GM12878 (cell line): ENCODE results near the gene LCN12. TPM values are rescaled to one million over a fixed set of nuclear protein-coding genes. Genes with fewer than 3 reads are reported as not detected.

Experiments
- ATAC-seq: fragments of 200-7000 bp; cut with Tn5 transposase; 3 replicates; pipeline ENCODE4 v1.9.1; 2020; ENCODE audit warnings: mild to moderate bottlenecking, moderate library complexity
- BruUV-seq: library from RNA; stranded (reverse); fragments of 400-500 nt; replicated peaks from 2 replicates; lab custom pipeline; 2021; lab: Mats Ljungman, UMichigan
- CTCF ChIA-PET: fragments of 300-600 bp; sonication (Branson Sonifier 250); formaldehyde crosslinking; extraction: SDS; loops from one replicate; lab custom pipeline; 2021; ENCODE audit warnings: inconsistent platforms; lab: Yijun Ruan, JAX
- POLR2A ChIA-PET: fragments of 350-600 bp; formaldehyde crosslinking; extraction: SDS; loops from one replicate; lab custom pipeline; 2021; ENCODE audit warnings: inconsistent platforms; lab: Charles Lee
- RAD21 ChIA-PET: fragments of 300-600 bp; sonication (Branson Sonifier 250); formaldehyde crosslinking; loops from one replicate; lab custom pipeline; 2023; ENCODE audit warnings: antibody characterized with exemption; ENCODE audit not compliant: unreplicated experiment; lab: Charles Lee
- SMC1A ChIA-PET: fragments of 300-600 bp; sonication (Branson Sonifier 250); formaldehyde crosslinking; loops from one replicate; lab custom pipeline; 2023; ENCODE audit not compliant: unreplicated experiment, uncharacterized antibody; lab: Charles Lee
- DNase-seq: peaks from one replicate; pipeline ENCODE4 v3.0.0-alpha.2; 2011; ENCODE audit warnings: low read depth, low spot score
- FAIRE-seq: peaks from 3 replicates; lab custom pipeline; 2011; peaks lifted over from hg19 to GRCh38; lab: Jason Lieb, UNC
- H2AFZ ChIP-seq: 2 replicates; pipeline ENCODE4 v1.6.0; 2011; ENCODE audit warnings: low read depth, low read length, control low read depth; ENCODE audit not compliant: control insufficient read depth
- H3K27ac ChIP-seq: 2 replicates; pipeline ENCODE4 v1.5.1; 2011; ENCODE audit warnings: control low read depth; ENCODE audit not compliant: control insufficient read depth, insufficient read depth
- H3K27me3 ChIP-seq, 2 experiments: replicated peaks in 1 of 2; 2 replicates each; pipeline versions ENCODE4 v1.6.0 to v1.6.1; 2011; ENCODE audit warnings: low read length in 1 of 2; ENCODE audit not compliant: control insufficient read depth in 2 of 2, insufficient read depth in 2 of 2
- H3K36me3 ChIP-seq, 2 experiments: 2 replicates each; pipeline ENCODE4 v1.5.1; 2011; ENCODE audit warnings: low read length in 1 of 2; ENCODE audit not compliant: control insufficient read depth in 2 of 2, insufficient read depth in 2 of 2
- H3K4me1 ChIP-seq: 2 replicates; pipeline ENCODE4 v1.6.1; 2011; ENCODE audit warnings: mild to moderate bottlenecking, low read length, moderate library complexity, mixed read lengths; ENCODE audit not compliant: control insufficient read depth, insufficient read depth
- H3K4me2 ChIP-seq: 2 replicates; pipeline ENCODE4 v1.6.0; 2011; ENCODE audit warnings: control low read depth; ENCODE audit not compliant: control insufficient read depth, insufficient read depth
- H3K4me3 ChIP-seq: fragments of 200-600 bp; sonication (generic); 2 replicates; pipeline ENCODE4 v1.5.1; 2016
- H3K79me2 ChIP-seq: 2 replicates; pipeline ENCODE4 v1.6.0; 2011; ENCODE audit warnings: low read length; ENCODE audit not compliant: control insufficient read depth, insufficient read depth
- H3K9ac ChIP-seq: 2 replicates; pipeline ENCODE4 v1.8.0; 2011; ENCODE audit warnings: low read length, control low read depth, mixed read lengths; ENCODE audit not compliant: control insufficient read depth, insufficient read depth
- H3K9me3 ChIP-seq: replicated peaks from 3 replicates; pipeline ENCODE4 v1.5.1; 2011; ENCODE audit warnings: mild to moderate bottlenecking, low read length; ENCODE audit not compliant: control insufficient read depth, insufficient read depth
- H4K20me1 ChIP-seq: 2 replicates; pipeline ENCODE4 v1.6.0; 2011; ENCODE audit not compliant: control insufficient read depth, insufficient read depth
- BMI1 ChIP-seq: fragments of 450-650 bp; IDR thresholded peaks from 2 replicates; pipeline ENCODE4 v1.6.1; 2016; ENCODE audit warnings: mild to moderate bottlenecking, moderate library complexity, borderline replicate concordance
- CBX5 ChIP-seq: sonication (generic); IDR thresholded peaks from 2 replicates; pipeline ENCODE4 v1.6.1; 2016; ENCODE audit warnings: low read depth, moderate library complexity, mild to moderate bottlenecking, inconsistent platforms
- HDAC6 ChIP-seq: fragments of 200-600 bp; sonication (generic); IDR thresholded peaks from one replicate; pipeline ENCODE4 v1.8.0; 2017; ENCODE audit warnings: antibody characterized with exemption; ENCODE audit not compliant: unreplicated experiment
- IKZF1 ChIP-seq: fragments of 450-650 bp; conservative IDR thresholded peaks from 2 replicates; pipeline ENCODE4 v1.6.1; 2017; ENCODE audit warnings: antibody characterized with exemption, mild to moderate bottlenecking
- LARP7 ChIP-seq: fragments of 450-650 bp; IDR thresholded peaks from 2 replicates; pipeline ENCODE4 v1.6.1; 2017; ENCODE audit warnings: mild to moderate bottlenecking
- MTA2 ChIP-seq: fragments of 450-650 bp; IDR thresholded peaks from 2 replicates; pipeline ENCODE4 v1.6.1; 2016; ENCODE audit warnings: low read depth, mild to moderate bottlenecking, moderate library complexity
- MYB ChIP-seq: fragments of 150-350 bp; IDR thresholded peaks from 2 replicates; pipeline ENCODE4 v1.6.1; 2014; ENCODE audit warnings: mild to moderate bottlenecking, low read depth, low read length, borderline replicate concordance
- NR2C1 ChIP-seq: fragments of 450-650 bp; IDR thresholded peaks from 2 replicates; pipeline ENCODE4 v1.6.1; 2017; ENCODE audit warnings: antibody characterized with exemption, mild to moderate bottlenecking, moderate library complexity
- RAD21 ChIP-seq: IDR thresholded peaks from 2 replicates; pipeline ENCODE4 v1.6.1; 2011; ENCODE audit warnings: mild to moderate bottlenecking, low read depth, low read length, moderate library complexity; ENCODE audit not compliant: insufficient read depth
- RAD51 ChIP-seq: fragments of 450-650 bp; IDR thresholded peaks from 2 replicates; pipeline ENCODE4 v1.6.1; 2016; ENCODE audit warnings: moderate library complexity, mild to moderate bottlenecking, inconsistent platforms
- RFX5 ChIP-seq: IDR thresholded peaks from 2 replicates; pipeline ENCODE4 v1.6.1; 2011; ENCODE audit warnings: low read depth, low read length, improper control_type of control experiment
- SPI1 ChIP-seq: IDR thresholded peaks from 2 replicates; pipeline ENCODE4 v1.6.1; 2011; ENCODE audit warnings: low read depth, mild to moderate bottlenecking, low read length, moderate library complexity, borderline replicate concordance; ENCODE audit not compliant: insufficient read depth
- SREBF2 ChIP-seq: IDR thresholded peaks from 2 replicates; pipeline ENCODE4 v1.6.1; 2012; ENCODE audit warnings: mild to moderate bottlenecking, low read length
- STAT1 ChIP-seq: fragments of 450-650 bp; conservative IDR thresholded peaks from 2 replicates; pipeline ENCODE4 v1.6.1; 2014; ENCODE audit warnings: antibody characterized with exemption, mild to moderate bottlenecking
- SUPT20H ChIP-seq: IDR thresholded peaks from 2 replicates; pipeline ENCODE4 v1.6.1; 2011; ENCODE audit warnings: low read depth, mild to moderate bottlenecking, low read length, moderate library complexity, borderline replicate concordance; ENCODE audit not compliant: control insufficient read depth
- TAF1 ChIP-seq: IDR thresholded peaks from 2 replicates; pipeline ENCODE4 v1.6.1; 2011; ENCODE audit warnings: mild to moderate bottlenecking, low read depth, low read length, borderline replicate concordance
- WGBS: methylation state at CpG from one replicate; pipeline ENCODE4 v1.1.6; 2016; ENCODE audit warnings: low lambda C conversion rate; ENCODE audit not compliant: insufficient replicate concordance, insufficient coverage; ENCODE audit errors: missing lambda C conversion rate; 5-methylcytosine and 5-hydroxymethylcytosine counted together
- in situ Hi-C: fragments of 300-500 bp; cut with MboI; formaldehyde crosslinking; loops from 9 replicates; pipeline ENCODE4 v1.14.3; 2018; ENCODE audit warnings: mixed read lengths
- intact Hi-C: fragments of 100-400 bp; cut with micrococcal nuclease; formaldehyde crosslinking; loops from one replicate; pipeline ENCODE4 v1.14.2; 2022; ENCODE audit not compliant: unreplicated experiment
- polyA plus RNA-seq, 11 experiments: library from polyadenylated mRNA; depleted of rRNA in 4 of 11; unstranded in 6 of 11; stranded (reverse) in 5 of 11; fragments of >200 nt; fragmentation: Nextera tagmentation in 4 of 11; fragmentation: Illumina TruSeq in 1 of 11; extraction: Ambion mirVana in 4 of 11; extraction: Trizol in 1 of 11; gene quantifications; 1 replicate in 1 of 11; 2 replicates in 10 of 11; pipeline versions ENCODE4 v1.2.1 to v1.2.3, GENCODE V29; 2011 to 2016; ENCODE audit warnings: inconsistent platforms in 2 of 11, missing spikeins in 2 of 11, low read depth in 1 of 11
- total RNA-seq, 4 experiments: library from RNA; depleted of rRNA in 3 of 4; stranded (reverse); fragments of >200 nt in 3 of 4; fragmentation: Illumina TruSeq in 1 of 4; extraction: Trizol in 1 of 4; gene quantifications; 2 replicates each; pipeline versions ENCODE4 v1.2.1 to v1.2.3, GENCODE V29; 2013 to 2021
- TF ChIP-seq, protein P1 (sequence below): fragments of 450-650 bp; IDR thresholded peaks from 2 replicates; pipeline ENCODE4 v1.6.1; 2017; ENCODE audit warnings: low read depth, mild to moderate bottlenecking, moderate library complexity
- TF ChIP-seq, protein P2 (sequence below): IDR thresholded peaks from 2 replicates; pipeline ENCODE4 v1.6.1; 2011; ENCODE audit warnings: mild to moderate bottlenecking, low read depth, low read length, moderate library complexity; ENCODE audit not compliant: insufficient replicate concordance
- TF ChIP-seq, protein P3 (sequence below): IDR thresholded peaks from 2 replicates; pipeline ENCODE4 v1.6.1; 2011; ENCODE audit warnings: borderline replicate concordance, low read depth, mild to moderate bottlenecking, moderate library complexity, low read length; ENCODE audit not compliant: insufficient read depth, poor library complexity, severe bottlenecking

The LCN12 gene
- total and polyA plus RNA-seq, 10 of the 15 experiments (the other 5 are each of a cell fraction or from before 2014, with no cell fraction given): 0.06 to 0.64 (median 0.40) TPM; not detected in 3

DNA sequence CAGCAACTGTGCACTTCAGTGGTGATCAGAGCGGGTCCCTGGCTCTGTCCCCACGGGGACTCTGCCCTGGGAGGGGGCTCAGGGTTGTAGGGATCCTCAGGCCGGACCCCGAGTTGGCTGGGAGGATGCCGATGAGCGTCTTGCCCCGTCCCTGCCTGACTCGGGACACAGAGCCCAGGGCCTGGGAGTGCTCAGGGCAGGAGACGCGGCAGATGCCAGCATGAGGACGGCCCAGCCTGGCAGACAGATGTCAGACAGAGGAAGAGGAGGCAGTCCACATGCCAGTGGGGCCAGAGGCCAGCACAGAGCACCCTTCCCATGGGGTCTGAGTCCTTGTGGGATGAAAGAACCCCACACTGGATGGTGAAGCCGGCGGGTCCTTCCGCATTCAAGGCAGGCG lies 11.3 kb downstream of the LCN12 start:
- H4K20me1 ChIP-seq: no peaks in the 10 kb centered on the region; the same call in 1 of the 2 replicates
- no peaks in the 10 kb centered on the region for H3K27me3 ChIP-seq
- SMC1A ChIA-PET: no interaction called here
- no TSS peak for BruUV-seq
- no peaks in the 10 kb centered on the region for H3K36me3 ChIP-seq
- FAIRE-seq: no peak
- TF ChIP-seq RAD51: no peak
- no peak for TF ChIP-seq RAD21
- no peak for TF ChIP-seq CBX5
- TF ChIP-seq SUPT20H: no peak
- no peak for TF ChIP-seq HDAC6
- no peak for TF ChIP-seq BMI1
- TF ChIP-seq IKZF1: no peak
- TF ChIP-seq STAT1: no peak
- TF ChIP-seq, protein P1, sequence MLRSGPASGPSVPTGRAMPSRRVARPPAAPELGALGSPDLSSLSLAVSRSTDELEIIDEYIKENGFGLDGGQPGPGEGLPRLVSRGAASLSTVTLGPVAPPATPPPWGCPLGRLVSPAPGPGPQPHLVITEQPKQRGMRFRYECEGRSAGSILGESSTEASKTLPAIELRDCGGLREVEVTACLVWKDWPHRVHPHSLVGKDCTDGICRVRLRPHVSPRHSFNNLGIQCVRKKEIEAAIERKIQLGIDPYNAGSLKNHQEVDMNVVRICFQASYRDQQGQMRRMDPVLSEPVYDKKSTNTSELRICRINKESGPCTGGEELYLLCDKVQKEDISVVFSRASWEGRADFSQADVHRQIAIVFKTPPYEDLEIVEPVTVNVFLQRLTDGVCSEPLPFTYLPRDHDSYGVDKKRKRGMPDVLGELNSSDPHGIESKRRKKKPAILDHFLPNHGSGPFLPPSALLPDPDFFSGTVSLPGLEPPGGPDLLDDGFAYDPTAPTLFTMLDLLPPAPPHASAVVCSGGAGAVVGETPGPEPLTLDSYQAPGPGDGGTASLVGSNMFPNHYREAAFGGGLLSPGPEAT: no peak
- TF ChIP-seq RFX5: no peak
- TF ChIP-seq SREBF2: no peak
- TF ChIP-seq SPI1: no peak
- no peak for TF ChIP-seq TAF1
- TF ChIP-seq, protein P2, sequence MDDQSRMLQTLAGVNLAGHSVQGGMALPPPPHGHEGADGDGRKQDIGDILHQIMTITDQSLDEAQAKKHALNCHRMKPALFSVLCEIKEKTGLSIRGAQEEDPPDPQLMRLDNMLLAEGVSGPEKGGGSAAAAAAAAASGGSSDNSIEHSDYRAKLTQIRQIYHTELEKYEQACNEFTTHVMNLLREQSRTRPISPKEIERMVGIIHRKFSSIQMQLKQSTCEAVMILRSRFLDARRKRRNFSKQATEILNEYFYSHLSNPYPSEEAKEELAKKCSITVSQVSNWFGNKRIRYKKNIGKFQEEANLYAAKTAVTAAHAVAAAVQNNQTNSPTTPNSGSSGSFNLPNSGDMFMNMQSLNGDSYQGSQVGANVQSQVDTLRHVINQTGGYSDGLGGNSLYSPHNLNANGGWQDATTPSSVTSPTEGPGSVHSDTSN: no peak
- TF ChIP-seq MYB: no peak
- TF ChIP-seq NR2C1: no peak
- no peak for TF ChIP-seq LARP7
- TF ChIP-seq MTA2: no peak
- TF ChIP-seq, protein P3, sequence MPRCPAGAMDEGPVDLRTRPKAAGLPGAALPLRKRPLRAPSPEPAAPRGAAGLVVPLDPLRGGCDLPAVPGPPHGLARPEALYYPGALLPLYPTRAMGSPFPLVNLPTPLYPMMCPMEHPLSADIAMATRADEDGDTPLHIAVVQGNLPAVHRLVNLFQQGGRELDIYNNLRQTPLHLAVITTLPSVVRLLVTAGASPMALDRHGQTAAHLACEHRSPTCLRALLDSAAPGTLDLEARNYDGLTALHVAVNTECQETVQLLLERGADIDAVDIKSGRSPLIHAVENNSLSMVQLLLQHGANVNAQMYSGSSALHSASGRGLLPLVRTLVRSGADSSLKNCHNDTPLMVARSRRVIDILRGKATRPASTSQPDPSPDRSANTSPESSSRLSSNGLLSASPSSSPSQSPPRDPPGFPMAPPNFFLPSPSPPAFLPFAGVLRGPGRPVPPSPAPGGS: no peak
- TF ChIP-seq, all 136 proteins: peak for 0
- DNase-seq: no peak
- in situ Hi-C loops (no loop called here), intact Hi-C loops (no loop called here)
- Histone ChIP-seq H3K4me1 (peaks cover 7% of the 10 kb centered on the region), H3K9ac (no peak overlapping the region), H3K4me2 (no peak overlapping the region), H3K27ac (no peak overlapping the region), H3K4me3 (no peak overlapping the region), H3K79me2 (no peaks in the 10 kb centered on the region), H3K9me3 (no peaks in the 10 kb centered on the region), H2AFZ (no peak overlapping the region)
- RAD21 ChIA-PET: interaction anchor here (0.6 kb wide), 1 partner anchor 227 kb away, joined by 3 read pairs; no protein-coding TSS in a partner anchor
- no peak for ATAC-seq
- CTCF ChIA-PET: interaction anchor here (1.4 kb wide), 1 partner anchor 19 kb away, joined by 3 read pairs; the partner anchor contains the start of genes C8G and FBXW5
- 35% methylated on average over 12 of the region's 15 CpGs for WGBS
- POLR2A ChIA-PET: no interaction called here
